GM18519 (cell line): Measurements from ENCODE around the gene RASGEF1B.

Experiments
- ATAC-seq: cut with Tn5 transposase; IDR thresholded peaks from one replicate; pipeline ENCODE4 v1.9.1; 2021; ENCODE audit warnings: mild to moderate bottlenecking, moderate library complexity; ENCODE audit not compliant: unreplicated experiment, low FRiP score

The RASGEF1B gene

DNA sequence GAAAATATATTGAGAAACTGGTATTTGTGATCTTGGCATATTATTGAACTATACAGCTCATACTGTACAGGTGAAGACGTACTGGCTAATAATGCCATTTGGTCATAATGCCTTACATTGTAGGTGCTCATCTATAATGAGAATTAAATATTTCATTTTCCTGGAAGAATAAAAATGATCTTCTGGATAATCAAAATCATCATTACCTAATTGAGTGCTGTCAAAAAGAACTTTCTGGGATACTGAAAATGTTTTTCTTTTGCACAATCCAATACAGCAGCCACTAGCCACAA, 4.1 kb downstream of the RASGEF1B start:
- no peak for ATAC-seq

DNA sequence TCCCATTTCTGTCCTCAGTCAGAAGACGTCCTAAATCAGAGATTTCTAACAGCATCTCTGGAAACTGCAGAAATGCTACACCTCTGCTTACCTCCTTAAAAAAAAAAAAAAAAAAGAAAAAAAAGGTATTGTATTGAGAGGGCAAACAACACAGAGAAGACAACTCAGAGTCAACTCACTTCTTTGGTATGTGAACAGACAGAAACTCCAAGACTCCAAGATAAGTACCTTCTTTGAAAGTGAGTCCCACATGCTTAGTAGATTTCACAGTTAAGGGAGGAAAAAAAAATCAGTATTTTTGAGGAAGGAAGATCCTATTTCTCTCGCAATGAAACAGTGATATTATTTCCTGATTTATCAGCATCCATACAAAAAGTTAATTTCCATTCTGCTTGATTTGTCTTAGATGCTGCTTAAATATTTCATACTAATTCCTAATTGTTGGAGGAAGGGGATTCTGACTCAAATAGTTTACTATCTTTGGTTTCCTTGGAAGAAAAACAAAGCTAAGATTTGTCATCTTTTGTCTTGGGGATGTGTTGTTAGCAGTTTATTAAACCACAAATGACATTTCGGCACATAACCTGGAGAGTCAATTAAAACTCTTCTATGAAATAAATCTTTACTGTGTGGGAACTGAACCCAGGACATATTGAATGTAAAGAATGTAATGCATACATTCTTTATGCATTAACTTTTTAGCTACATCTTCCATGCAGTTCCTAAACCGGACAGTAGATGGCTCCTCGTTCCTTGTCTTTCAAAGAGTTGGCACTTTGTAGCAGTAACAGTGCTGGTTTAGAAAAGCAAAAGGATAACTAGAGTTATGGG, 4.7 kb downstream of the RASGEF1B start:
- no peak for ATAC-seq

DNA sequence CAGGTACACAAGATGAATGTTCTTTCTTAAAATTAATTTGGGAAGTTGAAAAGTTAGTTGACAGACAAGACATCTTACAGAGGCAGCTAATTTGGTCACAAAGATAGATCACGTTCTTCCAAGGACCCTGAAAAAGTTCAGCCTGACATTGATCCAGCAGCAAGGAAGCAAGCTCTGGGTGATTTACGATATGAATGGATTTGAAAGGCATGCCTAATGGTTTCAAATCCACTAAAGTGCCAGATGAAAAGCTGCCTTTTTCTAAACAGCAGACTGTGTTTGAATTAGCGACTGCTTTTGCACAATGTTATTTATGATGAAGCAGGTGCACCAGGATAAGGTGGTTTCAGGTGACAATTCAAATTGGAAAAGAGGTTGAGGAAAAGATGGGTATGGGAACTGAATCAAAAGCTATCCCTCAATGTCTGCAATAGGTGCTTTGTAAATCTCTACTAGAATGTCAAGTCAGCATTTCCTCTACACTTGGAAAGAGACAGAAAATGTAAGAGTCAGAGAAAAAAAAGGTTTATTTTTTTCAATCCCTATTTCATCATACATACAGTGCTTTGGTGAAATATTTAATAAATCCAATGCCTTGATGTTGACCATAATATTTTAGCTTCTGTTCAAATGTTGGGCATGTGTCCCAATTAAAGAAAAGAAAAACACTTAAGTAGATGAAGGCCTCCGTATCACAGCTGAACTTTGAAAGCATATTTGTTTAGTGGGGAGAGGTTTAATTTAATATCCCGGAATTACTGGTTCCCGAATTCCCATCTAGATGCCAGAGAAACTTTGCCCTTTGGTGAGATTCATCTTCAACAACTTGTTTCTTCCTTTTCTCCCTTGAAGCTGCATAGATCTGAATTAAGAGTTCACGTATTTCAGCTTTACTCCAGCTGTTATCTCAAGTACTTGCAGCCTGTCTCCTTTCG, 6.0 kb downstream of the RASGEF1B start:
- no peak for ATAC-seq

DNA sequence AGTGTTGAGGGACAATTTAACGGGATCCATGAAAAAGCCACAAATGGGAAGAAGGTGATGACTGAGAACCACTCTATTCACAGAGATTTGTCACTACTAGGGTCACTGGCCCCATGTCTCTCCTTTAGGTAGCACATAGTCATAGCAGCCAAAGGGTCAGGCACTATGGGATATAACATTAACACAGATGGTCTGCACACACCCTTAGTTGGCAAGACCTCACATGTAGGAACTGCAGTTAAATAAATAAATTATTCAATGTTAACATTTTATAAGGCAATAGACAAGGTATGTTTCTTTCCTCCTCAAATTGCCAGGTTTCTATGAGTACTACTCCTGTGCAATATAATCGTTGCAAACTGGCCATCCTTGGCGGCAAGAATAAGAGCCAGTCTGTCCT, 10.9 kb downstream of the RASGEF1B start:
- ATAC-seq = no peak

DNA sequence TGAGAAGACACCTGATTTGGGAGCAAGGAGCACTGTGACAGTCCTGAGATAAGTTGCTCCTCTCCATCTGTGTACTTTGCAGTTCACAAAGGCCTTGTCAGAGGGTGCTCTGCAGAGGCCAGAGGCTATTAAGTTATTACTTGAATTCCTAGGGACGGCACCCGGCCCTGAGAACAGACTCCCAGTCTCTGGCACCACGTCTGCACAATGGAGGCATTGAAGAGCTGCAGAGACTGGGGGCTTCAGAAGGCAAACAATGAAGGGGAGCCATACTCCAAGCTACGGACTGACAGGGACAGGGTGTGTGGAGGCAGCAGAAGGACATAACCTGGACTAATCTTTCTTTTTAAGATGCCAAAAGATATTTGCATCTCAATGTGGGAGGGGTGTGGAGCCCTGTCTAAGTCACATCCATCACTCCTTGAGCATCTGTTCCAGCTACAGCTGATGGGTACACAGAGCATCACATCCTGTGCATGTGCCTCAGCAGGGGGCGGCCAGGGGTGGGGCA, 11.5 kb downstream of the RASGEF1B start:
- no peak for ATAC-seq

DNA sequence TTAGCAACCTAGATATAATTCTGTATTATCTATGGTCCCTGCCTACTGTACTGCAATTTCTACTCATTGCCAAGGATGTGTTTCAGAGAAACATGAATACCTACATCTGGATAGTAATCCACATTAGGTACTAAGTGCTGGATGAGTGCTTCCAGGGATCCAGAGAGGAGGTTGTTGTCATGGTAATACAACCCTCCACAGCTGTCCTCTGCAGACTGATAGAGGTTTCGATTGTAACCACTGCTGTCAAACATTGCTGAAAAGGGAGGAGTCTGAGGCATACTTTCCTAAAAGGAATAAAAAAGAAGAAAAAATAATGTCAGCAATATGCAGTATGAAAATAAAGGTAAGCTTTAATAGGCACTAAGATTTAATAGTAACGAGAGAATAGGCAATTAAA, 12.5 kb downstream of the RASGEF1B start:
- ATAC-seq = no peak

DNA sequence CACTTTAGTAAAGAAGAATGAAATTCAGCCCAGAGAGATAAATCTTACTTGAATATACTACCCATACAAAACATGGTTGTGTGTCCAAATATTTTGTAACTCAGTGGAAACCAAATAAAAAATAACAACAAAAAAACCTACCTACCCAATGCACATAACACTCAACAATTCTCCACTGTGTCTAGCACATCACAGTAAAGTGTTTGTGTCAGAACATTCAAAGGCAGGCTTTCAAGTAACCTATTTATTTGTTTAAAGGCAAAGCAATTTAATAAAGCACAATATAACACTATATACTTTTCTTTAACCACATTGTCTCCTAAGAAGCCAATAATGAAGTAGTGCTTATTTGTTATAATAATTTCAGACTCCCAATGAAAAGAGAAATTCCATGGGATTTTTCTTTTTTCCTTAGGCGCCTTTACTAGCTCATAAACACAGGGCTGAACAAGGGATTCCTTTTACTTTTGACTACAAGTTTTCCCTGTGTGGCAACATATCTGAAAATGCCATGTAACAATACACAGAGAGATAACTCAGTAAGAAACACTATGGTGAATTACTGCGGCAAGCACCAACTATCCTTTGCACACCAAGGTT, 13.7 kb downstream of the RASGEF1B start:
- ATAC-seq = no peak

DNA sequence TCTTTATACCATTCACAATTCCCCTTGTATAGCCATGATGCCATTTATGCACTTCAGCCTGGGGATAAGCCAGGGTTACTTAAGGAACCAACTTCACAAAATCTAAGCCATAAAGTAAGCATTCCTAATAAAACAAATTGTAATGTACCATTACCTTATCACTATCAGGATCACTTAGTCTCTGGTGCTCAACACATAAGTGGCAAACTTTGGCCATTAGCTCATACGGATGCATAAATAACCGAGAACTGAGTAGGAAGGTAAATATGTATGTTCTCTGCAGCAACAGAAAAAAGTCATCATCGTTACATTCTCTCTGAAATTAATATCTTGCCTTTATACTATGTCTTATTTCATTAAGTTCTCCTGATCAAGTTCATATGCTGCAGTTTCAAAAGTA, 14.4 kb downstream of the RASGEF1B start:
- ATAC-seq = no peak

DNA sequence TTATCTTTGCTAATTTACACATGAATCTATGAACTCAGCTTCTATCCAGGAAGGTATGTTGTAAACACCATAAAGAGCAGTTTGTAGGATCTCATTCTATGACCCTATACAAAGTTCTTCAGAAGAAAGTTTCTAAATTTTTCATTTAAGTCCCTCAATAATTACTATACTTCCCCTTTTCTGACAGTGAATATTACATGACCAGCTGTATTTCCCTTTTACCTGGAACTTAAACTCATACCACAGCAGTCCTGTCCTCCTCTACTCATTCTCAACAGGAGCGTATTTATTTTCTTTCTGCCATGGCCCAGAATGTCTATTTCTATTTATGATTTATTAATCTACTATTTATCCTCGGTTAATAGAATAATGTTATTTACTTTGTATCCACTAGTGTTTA, 15.8 kb downstream of the RASGEF1B start:
- ATAC-seq = no peak

DNA sequence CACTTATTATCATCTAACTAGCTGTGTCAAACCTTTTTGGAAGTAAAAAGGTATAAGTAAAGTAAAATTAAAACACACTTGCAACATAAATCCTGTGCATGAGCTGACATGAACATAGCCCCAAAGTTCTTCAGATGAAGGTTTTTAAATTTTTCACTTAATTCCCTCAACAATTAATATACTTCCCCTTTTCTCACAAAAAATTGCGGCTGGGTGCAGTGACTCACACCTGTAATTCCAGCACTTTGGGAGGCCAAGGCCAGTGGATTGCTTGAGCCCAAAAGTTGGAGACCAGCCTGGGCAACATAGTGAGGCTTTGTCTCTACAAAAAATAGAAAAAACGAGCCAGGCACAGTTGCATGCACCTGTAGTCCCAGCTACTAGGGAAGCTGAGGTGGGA, 16.8 kb downstream of the RASGEF1B start:
- no peak for ATAC-seq

DNA sequence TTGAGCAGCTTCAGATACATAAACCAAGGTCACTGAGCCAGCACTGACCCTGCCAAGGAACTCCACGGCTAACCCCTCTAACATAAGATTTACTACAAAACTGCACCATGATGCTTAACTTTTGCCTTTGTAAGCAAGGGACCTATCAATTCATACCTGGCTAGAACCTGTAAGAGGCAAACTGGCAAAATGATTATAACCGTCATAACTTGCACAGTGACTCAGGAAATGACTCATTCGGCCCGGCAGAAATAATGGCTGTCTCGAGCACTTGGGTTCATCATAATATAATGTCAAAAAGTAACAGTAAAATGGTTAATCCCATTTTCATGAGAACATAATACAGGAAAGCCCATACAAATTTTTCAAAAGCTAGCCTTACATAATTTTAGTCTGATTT, 17.2 kb downstream of the RASGEF1B start:
- no peak for ATAC-seq

DNA sequence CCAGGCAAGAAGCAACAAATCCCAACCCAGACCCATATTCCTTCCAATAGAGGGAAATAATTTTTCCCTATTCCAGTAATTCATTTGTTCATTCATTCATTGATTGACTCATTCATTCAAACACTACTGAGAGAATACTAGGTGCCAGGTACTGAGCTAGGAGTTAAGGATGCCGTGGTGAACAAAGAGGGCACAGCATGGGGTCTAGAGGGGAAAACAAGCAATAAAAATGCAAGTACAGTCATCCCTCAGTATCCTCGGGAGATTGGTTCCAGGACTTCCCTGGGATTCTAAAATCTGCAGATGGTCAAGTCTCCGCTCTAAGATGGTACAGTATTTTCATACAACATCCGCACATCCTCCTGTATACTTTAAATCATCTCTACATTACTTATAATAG, 18.7 kb downstream of the RASGEF1B start:
- ATAC-seq = no peak

DNA sequence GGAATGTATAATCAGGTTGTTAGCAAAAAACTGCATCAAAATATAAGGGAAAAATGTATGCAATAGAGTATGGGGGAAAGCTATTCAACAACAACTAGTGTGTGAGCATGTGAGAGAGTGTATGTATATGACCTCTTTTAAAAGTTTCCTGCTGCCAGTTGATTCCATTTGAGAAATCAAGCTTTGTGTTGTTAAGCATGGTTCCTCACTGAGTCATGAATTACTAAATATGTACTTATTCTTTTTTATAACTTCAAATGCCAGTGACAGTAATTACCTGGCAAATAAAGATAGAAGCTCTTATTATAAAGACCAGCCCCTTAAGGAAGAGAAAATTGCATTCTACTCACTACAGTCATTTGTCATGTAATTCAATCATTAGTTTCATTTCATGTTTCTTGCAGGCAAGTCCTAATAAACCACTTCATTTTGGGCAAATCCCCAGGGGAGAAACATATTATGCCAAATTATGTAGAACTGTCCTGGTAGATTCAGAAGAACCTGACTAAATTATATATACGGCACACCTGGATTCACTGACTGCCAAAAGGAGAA, 19.2 kb downstream of the RASGEF1B start:
- ATAC-seq = no peak

DNA sequence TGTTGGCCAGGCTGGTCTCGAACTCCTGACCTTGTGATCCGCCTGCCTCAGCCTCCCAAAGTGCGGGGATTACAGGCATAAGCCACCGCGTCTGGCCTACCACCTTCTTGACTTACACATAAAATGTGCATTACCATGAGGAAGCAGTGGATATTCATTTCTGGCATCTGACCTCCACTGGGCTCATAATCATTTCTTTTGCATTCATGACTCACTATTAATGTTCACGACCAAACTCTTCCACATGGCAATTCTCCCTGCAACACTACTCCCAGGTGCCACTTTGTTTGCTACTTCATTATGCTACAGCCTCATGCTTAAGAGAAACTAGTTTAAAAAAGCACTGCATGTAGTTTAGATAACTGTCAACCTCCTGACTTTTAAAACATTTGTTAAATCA, 22.7 kb downstream of the RASGEF1B start:
- ATAC-seq = no peak

DNA sequence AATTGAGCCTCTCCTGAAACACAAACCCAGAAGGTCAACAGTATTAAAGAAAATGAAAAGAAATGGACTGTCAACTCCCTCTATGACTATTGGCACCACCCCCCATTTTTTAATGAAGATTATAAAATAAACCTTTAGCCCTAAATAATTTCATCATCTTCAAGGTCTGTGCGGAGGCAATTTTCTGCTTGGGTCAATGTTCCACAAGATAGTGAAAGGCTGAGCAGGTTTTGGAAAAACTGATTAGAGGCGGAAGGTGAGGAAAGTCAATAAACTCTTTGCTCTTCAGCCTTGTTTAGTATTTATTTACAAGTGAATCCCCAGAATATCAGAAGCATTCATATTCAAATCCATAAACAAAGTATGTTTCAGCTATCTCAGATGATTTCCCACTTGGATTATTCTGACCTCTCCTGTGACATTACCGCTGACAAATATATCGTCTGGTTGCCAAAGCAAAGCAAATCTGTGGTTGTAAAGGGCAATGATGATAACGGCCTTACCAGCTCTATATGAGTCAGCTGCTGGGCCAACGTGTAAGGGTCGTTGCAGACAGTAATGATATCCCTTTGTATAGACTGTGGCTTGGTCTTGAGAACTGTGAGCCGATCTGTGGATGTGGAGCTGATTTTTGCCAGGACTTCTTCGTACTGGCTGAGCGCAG, 24.0 kb downstream of the RASGEF1B start:
- no peak for ATAC-seq

DNA sequence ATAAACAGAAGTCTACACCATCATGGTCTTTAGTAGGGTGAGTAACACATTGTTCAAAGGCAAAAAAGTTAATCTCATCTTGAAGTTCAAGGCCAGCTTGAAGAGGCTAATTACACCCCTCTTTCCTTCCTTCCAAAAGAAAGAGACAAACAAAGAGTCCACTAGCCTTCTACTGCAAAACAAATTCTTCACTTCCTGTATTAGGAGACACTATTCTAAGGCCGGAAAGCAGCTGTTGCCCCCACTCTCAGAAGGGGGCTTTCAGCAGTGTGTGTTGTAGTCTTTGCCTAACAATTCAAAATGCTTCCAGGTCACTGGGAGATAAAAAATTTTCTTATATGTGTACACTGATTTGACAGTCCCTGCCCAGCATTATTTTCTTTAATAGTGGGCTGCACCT, 25.1 kb downstream of the RASGEF1B start:
- ATAC-seq = no peak

DNA sequence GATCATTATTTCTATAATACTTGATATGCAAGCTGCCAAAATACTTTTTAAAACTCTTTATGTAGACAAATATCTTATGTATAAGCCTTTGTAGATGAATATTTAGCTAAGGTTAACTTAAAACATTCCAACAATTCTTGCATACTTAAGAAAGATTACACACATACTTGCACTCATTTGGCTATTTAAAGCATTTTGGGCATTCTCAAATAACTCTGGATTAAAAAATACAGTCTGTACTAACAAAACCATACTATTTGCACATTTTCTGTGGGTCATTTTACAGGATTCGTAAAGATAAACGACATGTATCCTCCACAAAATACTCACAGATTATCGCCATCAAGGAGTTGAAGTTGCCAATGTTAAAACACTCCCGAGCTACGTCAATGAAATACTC, 26.5 kb downstream of the RASGEF1B start:
- ATAC-seq = no peak

DNA sequence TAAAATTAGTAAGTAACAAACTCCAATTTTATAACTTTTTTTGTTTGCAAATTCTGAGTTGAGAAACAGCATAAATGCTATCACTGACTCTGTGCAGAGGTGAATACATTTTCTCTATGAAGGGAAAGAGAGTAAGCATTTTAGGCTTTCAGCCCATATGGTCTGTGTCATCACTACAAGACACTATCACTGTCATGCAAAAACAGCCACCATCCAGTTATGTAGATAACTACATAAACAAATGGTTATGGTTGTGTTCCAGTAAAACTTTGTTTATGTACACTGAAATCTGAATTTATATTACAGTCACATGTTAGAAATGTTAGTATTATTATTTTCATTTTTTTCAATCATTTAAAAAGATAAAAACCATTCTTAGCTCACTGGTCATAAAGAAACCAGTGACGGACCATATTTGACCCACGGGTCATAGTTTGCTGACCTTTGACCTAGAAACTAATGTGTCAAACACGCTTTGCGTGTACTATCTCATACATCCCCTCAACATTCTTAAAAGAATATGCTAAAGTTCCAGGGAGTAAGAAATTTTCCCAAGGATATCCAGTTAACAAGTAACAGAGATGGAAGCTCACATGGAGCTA, 29.1 kb downstream of the RASGEF1B start:
- ATAC-seq = no peak

DNA sequence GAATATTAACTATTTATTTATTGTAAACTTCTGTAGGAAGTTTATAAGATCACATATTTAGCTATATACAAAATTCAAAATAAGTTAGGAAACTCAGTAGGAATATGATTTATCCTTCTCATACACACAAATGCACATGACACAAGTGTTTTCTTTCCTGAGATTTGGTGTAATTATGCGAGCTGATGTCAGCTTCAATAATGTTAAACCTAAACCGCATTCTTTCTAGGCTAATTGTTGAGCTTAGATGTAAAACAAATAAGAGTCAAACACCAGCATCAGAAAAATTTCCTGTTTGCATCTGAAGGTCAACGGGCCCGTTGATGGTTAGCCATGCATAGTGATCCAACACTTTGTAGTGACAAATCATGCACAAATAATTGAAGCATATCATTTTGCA, 30.8 kb downstream of the RASGEF1B start:
- ATAC-seq = no peak

DNA sequence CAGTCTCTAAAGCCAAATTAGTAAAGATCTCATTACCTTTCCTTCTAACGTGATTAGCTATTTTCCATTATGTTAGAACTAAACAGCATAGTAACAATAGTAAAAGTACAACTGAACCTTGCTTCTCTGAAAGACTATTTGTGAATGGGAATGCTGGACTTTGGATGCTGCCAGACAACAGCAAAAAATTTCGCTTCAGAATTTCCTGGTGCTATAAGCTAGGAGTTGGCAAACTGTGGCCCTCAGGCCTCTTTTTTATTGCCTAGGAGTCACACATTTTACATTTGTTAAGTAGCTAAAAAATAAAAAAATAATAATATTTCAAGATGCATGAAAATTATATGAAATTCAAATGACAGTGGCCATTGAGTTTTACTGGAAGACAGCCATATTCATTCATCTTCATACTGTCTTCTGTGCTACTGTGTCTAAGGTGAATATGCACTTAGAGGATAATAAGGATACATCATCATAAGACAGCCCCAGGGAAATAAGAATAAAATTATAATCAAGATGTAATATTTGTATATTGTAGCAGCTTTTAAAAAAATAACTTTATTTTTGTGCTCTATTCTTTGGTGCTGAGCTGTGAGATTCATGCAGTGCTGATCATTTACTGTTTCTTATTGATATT, 34.6 kb downstream of the RASGEF1B start:
- ATAC-seq = no peak
